HepG2 (cell line): ENCODE data around the gene EMILIN1. TPM values are rescaled to one million over a fixed set of nuclear protein-coding genes. Genes with fewer than 3 reads are reported as not detected.

Experiments used
- DBP ChIP-seq: sonication (generic); formaldehyde crosslinking; IDR thresholded peaks from 2 replicates; pipeline ENCODE4 v1.4.0; 2020; ENCODE audit warnings: missing genetic modification reagents; ENCODE audit errors: not compliant biosample characterization
- FOXK1 ChIP-seq: sonication (generic); formaldehyde crosslinking; IDR thresholded peaks from 2 replicates; pipeline ENCODE4 v1.4.0; 2020; ENCODE audit warnings: low read depth, missing genetic modification reagents, borderline replicate concordance
- PLRG1 ChIP-seq: fragments of 450-650 bp; conservative IDR thresholded peaks from 2 replicates; pipeline ENCODE4 v1.6.1; 2016
- PRPF4 ChIP-seq: fragments of 200-400 bp; formaldehyde crosslinking; IDR thresholded peaks from 2 replicates; pipeline ENCODE4 v1.6.1; 2016; ENCODE audit warnings: low read length, low read depth; ENCODE audit not compliant: poor library complexity, severe bottlenecking
- SNAPC2 ChIP-seq: sonication (generic); formaldehyde crosslinking; IDR thresholded peaks from 2 replicates; pipeline ENCODE4 v1.8.1; 2022; ENCODE audit warnings: mild to moderate bottlenecking, missing genetic modification reagents
- TEAD2 ChIP-seq: sonication (generic); formaldehyde crosslinking; IDR thresholded peaks from 2 replicates; pipeline ENCODE4 v1.9.0; 2021; ENCODE audit warnings: missing genetic modification reagents
- TERF1 ChIP-seq: sonication (generic); formaldehyde crosslinking; IDR thresholded peaks from 2 replicates; pipeline ENCODE4 v1.8.0; 2022; ENCODE audit warnings: mild to moderate bottlenecking, missing genetic modification reagents, moderate library complexity
- THRA ChIP-seq: sonication (generic); formaldehyde crosslinking; IDR thresholded peaks from 2 replicates; pipeline ENCODE4 v1.4.0; 2020; ENCODE audit warnings: missing genetic modification reagents, borderline replicate concordance
- ZNF367 ChIP-seq: sonication (generic); formaldehyde crosslinking; IDR thresholded peaks from 2 replicates; pipeline ENCODE4 v1.4.0; 2020; ENCODE audit warnings: missing genetic modification reagents, borderline replicate concordance
- ZNF589 ChIP-seq: sonication (generic); formaldehyde crosslinking; conservative IDR thresholded peaks from 2 replicates; pipeline ENCODE4 v1.8.0; 2022; ENCODE audit warnings: mild to moderate bottlenecking, moderate library complexity, missing genetic modification reagents
- ZNF609 ChIP-seq: sonication (generic); formaldehyde crosslinking; IDR thresholded peaks from 2 replicates; pipeline ENCODE4 v1.4.0; 2020; ENCODE audit warnings: mild to moderate bottlenecking, missing genetic modification reagents, borderline replicate concordance
- ZNF646 ChIP-seq: sonication (generic); formaldehyde crosslinking; IDR thresholded peaks from 2 replicates; pipeline ENCODE4 v1.9.0; 2021; ENCODE audit warnings: mild to moderate bottlenecking, missing genetic modification reagents
- polyA plus RNA-seq, 8 experiments: library from polyadenylated mRNA; depleted of rRNA in 3 of 8; stranded (reverse) in 7 of 8; unstranded in 1 of 8; fragments of >200 nt; fragmentation: Illumina TruSeq in 4 of 8; extraction: Trizol in 4 of 8; gene quantifications; 2 replicates each; pipeline versions ENCODE4 v1.2.1 to v1.2.3, GENCODE V29; 2011 to 2016; ENCODE audit warnings: low read depth in 4 of 8, missing spikeins in 1 of 8, mixed read lengths in 1 of 8; ENCODE audit not compliant: insufficient read depth in 1 of 8
- total RNA-seq, 5 experiments: library from RNA; depleted of rRNA; stranded (reverse); fragments of >200 nt; fragmentation: Illumina TruSeq; extraction: Trizol; gene quantifications; 2 replicates each; pipeline ENCODE4 v1.2.3, GENCODE V29; 2016; ENCODE audit warnings: low read depth in 1 of 5

The EMILIN1 gene
- total and polyA plus RNA-seq, 2 of the 13 experiments (the other 11 are each of a cell fraction or from before 2014, with no cell fraction given), result 8.1 to 9.7 TPM

- TF ChIP-seq TERF1 (CRISPR knock-in tag) (0 out of 2 replicates have a peak, but pooled peaks have one; percentile 1), ZNF609 (CRISPR knock-in tag) (peak; percentile 28; the same call in 1 of the 2 replicates), PRPF4 (no peak), FOXK1 (CRISPR knock-in tag) (no peak), ZNF589 (0 out of 2 replicates have a peak, but pooled peaks have one; percentile 58), DBP (CRISPR knock-in tag) (peak; percentile 73), THRA (CRISPR knock-in tag) (peak; percentile 54; the same call in 1 of the 2 replicates), ZNF646 (CRISPR knock-in tag) (no peak), PLRG1 (no peak), SNAPC2 (no peak; the same call in 1 of the 2 replicates), TEAD2 (no peak), ZNF367 (no peak; the same call in 1 of the 2 replicates)
These were observed 8.5 kb downstream of the EMILIN1 start, which contains the start of gene KHK (continued) for GRCh38 chr2:27086724-27087593.
